Keratinocyte (primary cell): Measurements from ENCODE around the gene FAM13A. TPM values are rescaled to one million over a fixed set of nuclear protein-coding genes. Genes with fewer than 3 reads are reported as not detected.
"Not testable (repeated sequence)": the region's sequence is repeated elsewhere in the genome, so short reads cannot be mapped to it uniquely, and the experiment has no call there.

ENCODE experiments used
- DNase-seq: peaks from one replicate; pipeline ENCODE4 v3.0.0-alpha.2; 2011; ENCODE audit warnings: low read depth, missing footprints, low spot score
- FAIRE-seq: peaks from 2 replicates; lab custom pipeline; 2011; peaks lifted over from hg19 to GRCh38; lab: Jason Lieb, UNC
- H2AFZ ChIP-seq: 2 replicates; pipeline ENCODE4 v1.6.0; 2012; ENCODE audit warnings: low read length, control low read depth, inconsistent platforms; ENCODE audit not compliant: control insufficient read depth
- H3K27ac ChIP-seq: 2 replicates; pipeline ENCODE4 v1.5.1; 2011; ENCODE audit warnings: low read length; ENCODE audit not compliant: control insufficient read depth, insufficient read depth
- H3K27me3 ChIP-seq: 3 replicates; pipeline ENCODE4 v1.6.0; 2011; ENCODE audit warnings: low read length; ENCODE audit not compliant: control insufficient read depth, insufficient read depth; ENCODE audit errors: extremely low read depth
- H3K36me3 ChIP-seq, 2 experiments: 2 replicates in 1 of 2; 3 replicates in 1 of 2; pipeline ENCODE4 v1.5.1; 2011; ENCODE audit warnings: low read length in 2 of 2, mild to moderate bottlenecking in 1 of 2; ENCODE audit not compliant: control insufficient read depth in 2 of 2, insufficient read depth in 2 of 2; ENCODE audit errors: extremely low read depth in 1 of 2
- H3K4me1 ChIP-seq: 3 replicates; pipeline ENCODE4 v1.5.1; 2011; ENCODE audit warnings: low read length; ENCODE audit not compliant: control insufficient read depth, insufficient read depth; ENCODE audit errors: extremely low read depth
- H3K4me2 ChIP-seq: 3 replicates; pipeline ENCODE4 v1.6.0; 2011; ENCODE audit warnings: low read depth, low read length; ENCODE audit not compliant: control insufficient read depth, insufficient read depth; ENCODE audit errors: extremely low read depth
- H3K4me3 ChIP-seq, 3 experiments: fragments of 200-600 bp in 1 of 3; sonication (generic) in 1 of 3; 2 replicates in 2 of 3; 3 replicates in 1 of 3; pipeline ENCODE4 v1.5.1; 2011 to 2016; ENCODE audit warnings: low read length in 3 of 3, mild to moderate bottlenecking in 3 of 3, control low read depth in 2 of 3, inconsistent platforms in 1 of 3, low read depth in 1 of 3, mixed read lengths in 1 of 3, mixed run types in 1 of 3, moderate library complexity in 1 of 3; ENCODE audit not compliant: control insufficient read depth in 2 of 3, insufficient read depth in 2 of 3; ENCODE audit errors: extremely low read depth in 1 of 3
- H3K79me2 ChIP-seq: 2 replicates; pipeline ENCODE4 v1.6.0; 2012; ENCODE audit warnings: low read length; ENCODE audit not compliant: control insufficient read depth, insufficient read depth
- H3K9ac ChIP-seq: 3 replicates; pipeline ENCODE4 v1.6.0; 2011; ENCODE audit warnings: low read length; ENCODE audit not compliant: control insufficient read depth, insufficient read depth; ENCODE audit errors: extremely low read depth
- H3K9me1 ChIP-seq: 3 replicates; pipeline ENCODE4 v1.6.0; 2011; ENCODE audit warnings: low read length; ENCODE audit not compliant: control insufficient read depth, insufficient read depth; ENCODE audit errors: extremely low read depth
- H3K9me3 ChIP-seq: 2 replicates; pipeline ENCODE4 v1.5.1; 2012; ENCODE audit warnings: low read depth, low read length; ENCODE audit not compliant: control insufficient read depth
- H4K20me1 ChIP-seq: 3 replicates; pipeline ENCODE4 v1.6.0; 2011; ENCODE audit warnings: low read length; ENCODE audit not compliant: control insufficient read depth, insufficient read depth; ENCODE audit errors: extremely low read depth
- EZH2 ChIP-seq: IDR thresholded peaks from one replicate; pipeline ENCODE4 v1.6.1; 2012; ENCODE audit warnings: inconsistent platforms, mild to moderate bottlenecking, low read length, moderate library complexity
- dilution Hi-C: fragments of 300-500 bp; cut with MboI; formaldehyde crosslinking; loops from one replicate; pipeline ENCODE4 v1.7.0; 2020; ENCODE audit warnings: low sequenced_read_pairs; ENCODE audit not compliant: extremely low pct_ligation_motif_present
- polyA plus RNA-seq, 5 experiments: library from polyadenylated mRNA; depleted of rRNA in 3 of 5; stranded (reverse) in 3 of 5; stranded (forward) in 1 of 5; unstranded in 1 of 5; fragments of >200 nt; gene quantifications; 1 replicate in 1 of 5; 2 replicates in 3 of 5; 3 replicates in 1 of 5; pipeline versions ENCODE4 v1.2.1 to v1.2.3, GENCODE V29; 2011 to 2012; ENCODE audit warnings: missing spikeins in 2 of 5, low read depth in 1 of 5, low replicate concordance in 1 of 5
- TF ChIP-seq, protein P1 (sequence below), 3 experiments: IDR thresholded peaks in 1 of 3; conservative IDR thresholded peaks in 1 of 3; optimal IDR thresholded peaks in 1 of 3; 2 replicates in 2 of 3; 3 replicates in 1 of 3; pipeline versions ENCODE3 to v1.5.1; 2011; ENCODE audit warnings: low read length in 3 of 3, mild to moderate bottlenecking in 3 of 3, moderate library complexity in 2 of 3, control low read depth in 1 of 3, inconsistent platforms in 1 of 3; ENCODE audit not compliant: insufficient read depth in 2 of 3; ENCODE audit errors: extremely low read depth in 1 of 3

Gene FAM13A
- polyA plus RNA-seq, 1 donor (not counting 4 experiments of a cell fraction or from before 2014, with no cell fraction given): 6.0 TPM

DNA sequence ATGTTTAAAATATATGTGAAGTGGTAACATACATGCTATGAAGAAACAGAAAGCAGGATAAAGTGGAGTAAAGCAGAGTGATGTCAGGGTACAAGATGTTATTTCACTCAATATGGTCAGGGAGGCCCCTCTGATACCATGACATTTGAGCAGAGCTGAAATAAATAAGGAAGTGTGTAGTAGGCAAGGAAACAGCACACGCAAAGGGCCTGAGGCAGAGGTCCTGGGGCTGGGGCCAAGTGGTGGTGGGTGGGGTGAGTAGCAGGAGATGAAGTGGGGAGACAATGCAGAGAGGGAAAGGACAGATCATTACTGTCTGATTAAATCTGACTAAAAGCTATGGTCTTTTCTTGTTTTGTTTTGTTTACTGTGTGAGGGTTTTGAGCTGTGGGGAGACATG, 61.1 kb downstream of the FAM13A start:
- no peak overlapping the region for H3K27ac ChIP-seq
- no peaks in the 10 kb centered on the region for H3K27me3 ChIP-seq
- H3K4me1 ChIP-seq: peaks cover 8% of the 10 kb centered on the region
- no peaks in the 10 kb centered on the region for H3K79me2 ChIP-seq
- DNase-seq (no peak), FAIRE-seq (no peak)
- H3K9ac ChIP-seq: no peak overlapping the region
- H3K4me3 ChIP-seq: no peak overlapping the region
- dilution Hi-C loops: no loop called here
- no peaks in the 10 kb centered on the region for H3K9me3 ChIP-seq
- no peak overlapping the region for H2AFZ ChIP-seq
- no peaks in the 10 kb centered on the region for H3K36me3 ChIP-seq
- H3K4me2 ChIP-seq: no peak overlapping the region
- TF ChIP-seq EZH2: no peak
- TF ChIP-seq, protein P1, sequence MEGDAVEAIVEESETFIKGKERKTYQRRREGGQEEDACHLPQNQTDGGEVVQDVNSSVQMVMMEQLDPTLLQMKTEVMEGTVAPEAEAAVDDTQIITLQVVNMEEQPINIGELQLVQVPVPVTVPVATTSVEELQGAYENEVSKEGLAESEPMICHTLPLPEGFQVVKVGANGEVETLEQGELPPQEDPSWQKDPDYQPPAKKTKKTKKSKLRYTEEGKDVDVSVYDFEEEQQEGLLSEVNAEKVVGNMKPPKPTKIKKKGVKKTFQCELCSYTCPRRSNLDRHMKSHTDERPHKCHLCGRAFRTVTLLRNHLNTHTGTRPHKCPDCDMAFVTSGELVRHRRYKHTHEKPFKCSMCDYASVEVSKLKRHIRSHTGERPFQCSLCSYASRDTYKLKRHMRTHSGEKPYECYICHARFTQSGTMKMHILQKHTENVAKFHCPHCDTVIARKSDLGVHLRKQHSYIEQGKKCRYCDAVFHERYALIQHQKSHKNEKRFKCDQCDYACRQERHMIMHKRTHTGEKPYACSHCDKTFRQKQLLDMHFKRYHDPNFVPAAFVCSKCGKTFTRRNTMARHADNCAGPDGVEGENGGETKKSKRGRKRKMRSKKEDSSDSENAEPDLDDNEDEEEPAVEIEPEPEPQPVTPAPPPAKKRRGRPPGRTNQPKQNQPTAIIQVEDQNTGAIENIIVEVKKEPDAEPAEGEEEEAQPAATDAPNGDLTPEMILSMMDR (optimal IDR thresholded peaks at IDR 0.05 in 1 of 3, IDR thresholded peaks at IDR 0.05 in 1 of 3, conservative IDR thresholded peaks at IDR 0.05 in 1 of 3; ENCODE audit: extremely low read depth in 1 of 3, insufficient read depth in 2 of 3, low read length in 3 of 3): no peak
- H3K9me1 ChIP-seq: no peaks in the 10 kb centered on the region
- H4K20me1 ChIP-seq: no peaks in the 10 kb centered on the region

DNA sequence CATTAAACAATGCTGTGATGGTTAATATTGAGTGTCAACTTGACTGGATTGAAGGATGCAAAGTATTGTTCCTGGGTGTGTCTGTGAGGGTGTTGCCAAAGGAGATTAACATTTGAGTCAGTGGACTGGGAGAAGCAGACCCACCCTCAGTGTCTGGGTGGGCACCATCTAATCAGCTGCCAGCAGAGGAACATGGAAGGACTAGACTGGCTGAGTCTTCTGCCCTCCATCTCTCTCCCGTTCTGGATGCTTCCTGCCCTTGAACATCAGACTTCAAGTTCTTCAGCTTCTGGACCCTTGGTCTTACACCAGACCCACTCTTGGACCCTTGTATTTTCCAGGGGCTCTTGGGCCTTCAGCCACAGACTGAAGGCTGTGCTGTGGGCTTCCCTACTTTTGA, 61.7 kb downstream of the FAM13A start:
- DNase-seq, H3K9ac ChIP-seq, H2AFZ ChIP-seq, H3K27ac ChIP-seq, FAIRE-seq, H3K9me1 ChIP-seq, H3K4me1 ChIP-seq, H4K20me1 ChIP-seq, H3K79me2 ChIP-seq, H3K4me2 ChIP-seq, H3K4me3 ChIP-seq, H3K36me3 ChIP-seq, H3K27me3 ChIP-seq, H3K9me3 ChIP-seq, dilution Hi-C loops: not testable (repeated sequence)

DNA sequence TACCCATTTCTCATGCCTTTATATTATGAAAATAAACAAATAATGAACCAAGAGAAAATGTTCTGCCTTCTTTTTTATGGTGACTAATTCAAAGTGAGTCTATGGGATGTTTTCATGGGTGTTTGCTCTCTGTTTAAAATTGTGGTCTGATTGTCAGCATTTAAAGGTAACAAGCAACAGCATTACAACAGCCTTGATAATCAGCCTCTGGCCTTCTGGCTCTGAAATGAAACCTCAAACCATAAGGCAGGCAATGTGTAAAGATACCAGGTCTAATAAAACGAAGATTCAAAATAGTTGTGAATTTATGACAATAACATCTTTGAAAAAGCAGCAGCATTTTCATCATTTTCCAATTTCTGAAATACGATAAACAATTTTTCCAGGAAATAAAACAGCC, 63.7 kb downstream of the FAM13A start:
- dilution Hi-C loops: no loop called here
- H3K4me2 ChIP-seq: no peak overlapping the region
- H3K36me3 ChIP-seq: no peaks in the 10 kb centered on the region
- H3K9me1 ChIP-seq: no peaks in the 10 kb centered on the region
- H3K4me3 ChIP-seq: no peak overlapping the region
- H3K9ac ChIP-seq: no peak overlapping the region
- DNase-seq (no peak), FAIRE-seq (no peak)
- H2AFZ ChIP-seq: no peak overlapping the region
- H3K27ac ChIP-seq: no peak overlapping the region
- no peaks in the 10 kb centered on the region for H3K79me2 ChIP-seq
- no peaks in the 10 kb centered on the region for H4K20me1 ChIP-seq
- H3K4me1 ChIP-seq: peaks cover 6% of the 10 kb centered on the region
- H3K9me3 ChIP-seq: no peaks in the 10 kb centered on the region
- TF ChIP-seq, protein P1 (optimal IDR thresholded peaks at IDR 0.05 in 1 of 3, IDR thresholded peaks at IDR 0.05 in 1 of 3, conservative IDR thresholded peaks at IDR 0.05 in 1 of 3; ENCODE audit: extremely low read depth in 1 of 3, insufficient read depth in 2 of 3, low read length in 3 of 3): no peak
- TF ChIP-seq EZH2: no peak
- no peaks in the 10 kb centered on the region for H3K27me3 ChIP-seq
